Suprapubic skin (tissue), 4 donors: Measurements from ENCODE around the gene TTC13. TPM values are rescaled to one million over a fixed set of nuclear protein-coding genes. Genes with fewer than 3 reads are reported as not detected.

Experiments used
- DNase-seq, 2 donors: peaks; one replicate each; pipeline ENCODE4 v3.0.0-alpha.2; 2019; ENCODE audit warnings: low spot score in 2 of 2
- H3K27ac ChIP-seq: fragments of 200-600 bp; sonication (generic); one replicate; pipeline ENCODE4 v1.5.1; 2019
- H3K27me3 ChIP-seq: fragments of 200-600 bp; sonication (generic); one replicate; pipeline ENCODE4 v1.5.1; 2019
- H3K36me3 ChIP-seq: fragments of 200-600 bp; sonication (generic); one replicate; pipeline ENCODE4 v1.5.1; 2019
- H3K4me1 ChIP-seq: fragments of 200-600 bp; sonication (generic); one replicate; pipeline ENCODE4 v1.5.1; 2019
- H3K4me3 ChIP-seq: fragments of 200-600 bp; sonication (generic); one replicate; pipeline ENCODE4 v1.5.1; 2019; ENCODE audit warnings: mild to moderate bottlenecking
- H3K9me3 ChIP-seq: fragments of 200-600 bp; sonication (generic); one replicate; pipeline ENCODE4 v1.5.1; 2019
- CTCF ChIP-seq, 2 donors: fragments of 200-600 bp in 1 of 2; fragments of 450-650 bp in 1 of 2; sonication (generic) in 1 of 2; IDR thresholded peaks; one replicate each; pipeline ENCODE4 v1.5.1; 2016 to 2019; ENCODE audit warnings: antibody characterized with exemption in 2 of 2, mild to moderate bottlenecking in 1 of 2, moderate library complexity in 1 of 2
- EP300 ChIP-seq: sonication (generic); formaldehyde crosslinking; IDR thresholded peaks from one replicate; pipeline ENCODE4 v1.6.1; 2017; ENCODE audit warnings: antibody characterized with exemption
- POLR2A ChIP-seq, 2 donors: fragments of 450-650 bp; IDR thresholded peaks; one replicate each; pipeline ENCODE4 v1.6.1; 2017; ENCODE audit warnings: antibody characterized with exemption in 2 of 2, mild to moderate bottlenecking in 2 of 2, moderate library complexity in 2 of 2
- POLR2AphosphoS5 ChIP-seq, 3 donors: sonication (generic); formaldehyde crosslinking; IDR thresholded peaks; one replicate each; pipeline ENCODE4 v1.6.1; 2017; ENCODE audit warnings: antibody characterized with exemption in 3 of 3
- WGBS: methylation state at CpG from one replicate; pipeline ENCODE4 v1.1.5; 2018; 5-methylcytosine and 5-hydroxymethylcytosine counted together
- total RNA-seq, 4 donors: library from RNA; depleted of rRNA; stranded (reverse); fragments of >200 nt; gene quantifications; one replicate each; pipeline ENCODE4 v1.1.0, GENCODE V29; 2016

Gene TTC13
- total RNA-seq, 4 donors from 2014 or later = 16.5 to 41.2 (median 19.2) TPM

- Histone ChIP-seq H3K4me1 (peaks cover 12% of the 10 kb centered on the region), H3K36me3 (no peaks in the 10 kb centered on the region), H3K4me3 (no peak overlapping the region), H3K27ac (no peak overlapping the region), H3K27me3 (peaks cover under 1% of the 10 kb centered on the region), H3K9me3 (no peaks in the 10 kb centered on the region)
- TF ChIP-seq POLR2A (IDR thresholded peaks at IDR 0.05) (no peak), POLR2AphosphoS5 (IDR thresholded peaks at IDR 0.05) (peak in 1 of 3 donors; percentile 20), CTCF (IDR thresholded peaks at IDR 0.05) (no peak), EP300 (no peak)
- DNase-seq = no peak
- WGBS = 75% methylated on average over 14 of the region's 14 CpGs
Observed at GRCh38 chr1:230877146-230877923, 101.3 kb downstream of the TTC13 start.

- Histone ChIP-seq H3K27ac (no peak overlapping the region), H3K36me3 (no peaks in the 10 kb centered on the region), H3K4me3 (no peak overlapping the region), H3K9me3 (no peaks in the 10 kb centered on the region), H3K4me1 (peaks cover 12% of the 10 kb centered on the region), H3K27me3 (no peaks in the 10 kb centered on the region)
- 90% methylated on average over 6 of the region's 6 CpGs for WGBS
- TF ChIP-seq CTCF (IDR thresholded peaks at IDR 0.05) = no peak
- DNase-seq = no peak
Observed at GRCh38 chr1:230876660-230877059, 102.0 kb downstream of the TTC13 start.

- H3K27me3 ChIP-seq = no peaks in the 10 kb centered on the region
- H3K36me3 ChIP-seq = no peaks in the 10 kb centered on the region
- H3K27ac ChIP-seq = no peak overlapping the region
- no peaks in the 10 kb centered on the region for H3K9me3 ChIP-seq
- 88% methylated on average over 8 of the region's 8 CpGs for WGBS
- no peak overlapping the region for H3K4me3 ChIP-seq
- DNase-seq = no peak
- peaks cover 12% of the 10 kb centered on the region for H3K4me1 ChIP-seq
- TF ChIP-seq POLR2A (IDR thresholded peaks at IDR 0.05) (no peak), CTCF (IDR thresholded peaks at IDR 0.05) (no peak), EP300 (no peak), POLR2AphosphoS5 (IDR thresholded peaks at IDR 0.05) (no peak)
Observed at GRCh38 chr1:230875370-230875769, 103.3 kb downstream of the TTC13 start.

- DNase-seq = no peak
- H3K4me1 ChIP-seq = peaks cover 23% of the 10 kb centered on the region
- 96% methylated on average over 4 of the region's 4 CpGs for WGBS
- no peaks in the 10 kb centered on the region for H3K9me3 ChIP-seq
- no peak for TF ChIP-seq POLR2A (IDR thresholded peaks at IDR 0.05)
- no peak for TF ChIP-seq EP300
- no peak for TF ChIP-seq POLR2AphosphoS5 (IDR thresholded peaks at IDR 0.05)
- TF ChIP-seq CTCF (IDR thresholded peaks at IDR 0.05) = no peak
- H3K27ac ChIP-seq = no peak overlapping the region
- no peaks in the 10 kb centered on the region for H3K27me3 ChIP-seq
- no peak overlapping the region for H3K4me3 ChIP-seq
- no peaks in the 10 kb centered on the region for H3K36me3 ChIP-seq
Observed at GRCh38 chr1:230870916-230871315, 107.7 kb downstream of the TTC13 start.

- Histone ChIP-seq H3K4me3 (no peak overlapping the region), H3K27ac (no peak overlapping the region), H3K4me1 (peaks cover 37% of the 10 kb centered on the region), H3K27me3 (no peaks in the 10 kb centered on the region), H3K9me3 (no peaks in the 10 kb centered on the region), H3K36me3 (no peaks in the 10 kb centered on the region)
- DNase-seq = no peak
- WGBS = 74% methylated on average over 4 of the region's 4 CpGs
- TF ChIP-seq CTCF (IDR thresholded peaks at IDR 0.05) (no peak), POLR2A (IDR thresholded peaks at IDR 0.05) (no peak), EP300 (no peak), POLR2AphosphoS5 (IDR thresholded peaks at IDR 0.05) (no peak)
Observed at GRCh38 chr1:230869500-230869899, 109.2 kb downstream of the TTC13 start.
